Neural progenitor cell (in vitro differentiated cells): ENCODE measurements around the gene MARK3. TPM values are rescaled to one million over a fixed set of nuclear protein-coding genes. Genes with fewer than 3 reads are reported as not detected.

Experiments
- DNase-seq: peaks from one replicate; pipeline ENCODE4 v3.0.0-alpha.2; 2016; ENCODE audit warnings: low spot score
- H2AFZ ChIP-seq: fragments of 200-600 bp; sonication (generic); replicated peaks from 2 replicates; pipeline ENCODE4 v1.6.1; 2016; ENCODE audit warnings: antibody characterized with exemption
- H3F3A ChIP-seq: fragments of 200-600 bp; sonication (generic); 2 replicates; pipeline ENCODE4 v1.6.1; 2016; ENCODE audit warnings: antibody characterized with exemption, low read depth
- H3K27ac ChIP-seq: fragments of 200-600 bp; sonication (generic); 2 replicates; pipeline ENCODE4 v1.5.1; 2016; ENCODE audit warnings: mild to moderate bottlenecking
- H3K27me3 ChIP-seq: fragments of 200-600 bp; sonication (generic); 2 replicates; pipeline ENCODE4 v1.6.1; 2016; ENCODE audit warnings: mild to moderate bottlenecking, moderate library complexity
- H3K36me3 ChIP-seq: fragments of 200-600 bp; sonication (generic); 2 replicates; pipeline ENCODE4 v1.5.1; 2016
- H3K4me1 ChIP-seq: fragments of 200-600 bp; sonication (generic); 2 replicates; pipeline ENCODE4 v1.6.1; 2016; ENCODE audit warnings: mixed run types
- H3K4me2 ChIP-seq: fragments of 200-600 bp; sonication (generic); 2 replicates; pipeline ENCODE4 v1.6.1; 2016
- H3K4me3 ChIP-seq: fragments of 200-600 bp; sonication (generic); 2 replicates; pipeline ENCODE4 v1.5.1; 2016
- H3K79me2 ChIP-seq: fragments of 200-600 bp; sonication (generic); 2 replicates; pipeline ENCODE4 v1.6.1; 2016; ENCODE audit warnings: low read depth
- H3K9ac ChIP-seq: fragments of 200-600 bp; sonication (generic); 2 replicates; pipeline ENCODE4 v1.6.1; 2016
- H3K9me3 ChIP-seq: fragments of 200-600 bp; sonication (generic); 2 replicates; pipeline ENCODE4 v1.5.1; 2016; ENCODE audit warnings: low read depth
- H4K20me1 ChIP-seq: fragments of 200-600 bp; sonication (generic); 2 replicates; pipeline ENCODE4 v1.6.1; 2016; ENCODE audit warnings: low read depth
- H3K27ac Mint-ChIP-seq: 3 replicates; pipeline ENCODE4 v1.8.0; 2021; ENCODE audit warnings: mixed read lengths
- H3K27me3 Mint-ChIP-seq: 2 replicates; pipeline ENCODE4 v1.8.0; 2022; ENCODE audit warnings: low read depth, mild to moderate bottlenecking, inconsistent platforms, moderate library complexity, mixed read lengths; ENCODE audit not compliant: insufficient read depth
- H3K36me3 Mint-ChIP-seq: 3 replicates; pipeline ENCODE4 v1.8.0; 2021; ENCODE audit warnings: mixed read lengths
- H3K4me1 Mint-ChIP-seq: 3 replicates; pipeline ENCODE4 v1.8.0; 2021; ENCODE audit warnings: mixed read lengths
- H3K4me3 Mint-ChIP-seq: 3 replicates; pipeline ENCODE4 v1.8.0; 2021; ENCODE audit warnings: mild to moderate bottlenecking, moderate library complexity, mixed read lengths
- H3K9me3 Mint-ChIP-seq: 3 replicates; pipeline ENCODE4 v1.8.0; 2020; ENCODE audit warnings: mixed read lengths
- EZH2 ChIP-seq: fragments of 200-600 bp; sonication (generic); IDR thresholded peaks from 2 replicates; pipeline ENCODE4 v1.6.1; 2017; ENCODE audit warnings: antibody characterized with exemption, mild to moderate bottlenecking, moderate library complexity
- EZH2phosphoT487 ChIP-seq: fragments of 200-600 bp; sonication (generic); IDR thresholded peaks from 2 replicates; pipeline ENCODE4 v1.6.1; 2017; ENCODE audit warnings: antibody characterized with exemption
- total RNA-seq: library from RNA; depleted of rRNA; stranded (reverse); fragments of >200 nt; gene quantifications from 2 replicates; pipeline ENCODE4 v1.2.3, GENCODE V29; 2015; ENCODE audit warnings: low replicate concordance
- TF ChIP-seq, protein P1 (sequence below): fragments of 200-600 bp; sonication (generic); IDR thresholded peaks from 2 replicates; pipeline ENCODE4 v1.5.1; 2017; ENCODE audit warnings: antibody characterized with exemption, mild to moderate bottlenecking

The MARK3 gene
- total RNA-seq, 1 donor from 2014 or later = 80.7 TPM

DNA sequence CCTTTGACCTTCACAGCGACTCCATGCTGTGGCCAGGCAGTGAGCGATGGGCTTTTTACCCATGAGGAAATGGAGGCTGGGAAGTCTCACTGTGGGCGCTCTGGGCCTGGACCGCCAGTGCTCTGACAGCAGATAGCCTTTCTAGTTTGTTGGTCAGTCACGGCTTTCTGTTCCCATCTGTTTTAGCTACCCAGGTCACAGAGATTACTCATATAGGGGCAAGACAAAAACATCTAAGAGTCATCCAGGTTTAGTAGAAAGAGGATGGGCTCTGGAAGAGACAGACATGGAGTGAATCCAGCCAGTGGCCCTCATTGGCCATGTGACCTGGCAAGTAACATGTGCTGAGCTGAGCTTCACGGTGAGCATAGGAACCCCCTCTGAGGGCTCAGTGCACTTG, 68.6 kb downstream of the MARK3 start:
- H3K4me2 ChIP-seq = no peak overlapping the region
- Mint-ChIP-seq H3K27me3 (no peaks in the 10 kb centered on the region), H3K36me3 (peaks cover 19% of the 10 kb centered on the region), H3K4me3 (no peak overlapping the region), H3K9me3 (no peaks in the 10 kb centered on the region), H3K4me1 (peaks cover 3% of the 10 kb centered on the region), H3K27ac (peak overlapping the region; percentile 74)
- no peak for DNase-seq
- no peak overlapping the region for H3K27ac ChIP-seq
- peaks cover 35% of the 10 kb centered on the region for H3K79me2 ChIP-seq
- no peaks in the 10 kb centered on the region for H3K27me3 ChIP-seq
- no peak overlapping the region for H3K4me3 ChIP-seq
- H3K9ac ChIP-seq = no peak overlapping the region
- H3K4me1 ChIP-seq = no peaks in the 10 kb centered on the region
- H3K9me3 ChIP-seq = no peaks in the 10 kb centered on the region
- H2AFZ ChIP-seq = no peak overlapping the region
- no peaks in the 10 kb centered on the region for H3F3A ChIP-seq
- no peak for TF ChIP-seq EZH2
- TF ChIP-seq, protein P1, sequence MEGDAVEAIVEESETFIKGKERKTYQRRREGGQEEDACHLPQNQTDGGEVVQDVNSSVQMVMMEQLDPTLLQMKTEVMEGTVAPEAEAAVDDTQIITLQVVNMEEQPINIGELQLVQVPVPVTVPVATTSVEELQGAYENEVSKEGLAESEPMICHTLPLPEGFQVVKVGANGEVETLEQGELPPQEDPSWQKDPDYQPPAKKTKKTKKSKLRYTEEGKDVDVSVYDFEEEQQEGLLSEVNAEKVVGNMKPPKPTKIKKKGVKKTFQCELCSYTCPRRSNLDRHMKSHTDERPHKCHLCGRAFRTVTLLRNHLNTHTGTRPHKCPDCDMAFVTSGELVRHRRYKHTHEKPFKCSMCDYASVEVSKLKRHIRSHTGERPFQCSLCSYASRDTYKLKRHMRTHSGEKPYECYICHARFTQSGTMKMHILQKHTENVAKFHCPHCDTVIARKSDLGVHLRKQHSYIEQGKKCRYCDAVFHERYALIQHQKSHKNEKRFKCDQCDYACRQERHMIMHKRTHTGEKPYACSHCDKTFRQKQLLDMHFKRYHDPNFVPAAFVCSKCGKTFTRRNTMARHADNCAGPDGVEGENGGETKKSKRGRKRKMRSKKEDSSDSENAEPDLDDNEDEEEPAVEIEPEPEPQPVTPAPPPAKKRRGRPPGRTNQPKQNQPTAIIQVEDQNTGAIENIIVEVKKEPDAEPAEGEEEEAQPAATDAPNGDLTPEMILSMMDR = no peak
- TF ChIP-seq EZH2phosphoT487 = no peak
- H4K20me1 ChIP-seq = peaks cover 18% of the 10 kb centered on the region
- H3K36me3 ChIP-seq = no peaks in the 10 kb centered on the region

DNA sequence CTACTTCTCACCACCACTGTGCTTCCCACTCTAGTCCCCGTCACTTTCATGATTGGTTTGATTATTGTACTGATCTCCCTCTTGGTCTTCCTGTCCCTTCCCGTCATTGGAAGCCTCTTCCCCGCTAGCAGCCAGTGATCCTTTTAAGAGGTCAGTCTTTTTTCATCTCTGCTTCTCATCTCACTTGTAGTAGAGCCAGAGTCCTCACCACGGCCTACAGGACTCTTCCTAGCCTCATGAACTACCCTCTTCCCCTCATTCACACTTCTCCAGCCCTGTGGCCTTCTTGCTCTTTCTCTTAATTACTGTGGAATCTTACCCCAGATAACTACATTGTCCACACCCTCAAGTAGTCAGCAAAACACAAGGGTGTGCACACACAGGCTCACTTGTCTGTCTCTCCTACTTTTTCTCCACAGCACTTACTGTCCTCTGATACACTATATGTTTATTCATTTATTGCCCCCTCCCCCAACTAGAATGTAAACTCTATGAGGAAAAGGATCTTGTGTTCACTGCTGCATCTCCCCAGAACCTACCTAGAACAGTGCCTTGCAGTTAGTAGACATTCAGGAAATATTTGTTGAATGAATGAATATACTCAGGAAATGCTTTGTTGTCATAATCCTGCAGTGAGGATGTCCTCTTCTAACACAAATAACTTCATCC, 71.1 kb downstream of the MARK3 start:
- Histone ChIP-seq H3K27ac (peak overlapping the region; percentile 60), H3K27me3 (no peaks in the 10 kb centered on the region), H2AFZ (no peak overlapping the region), H3K4me1 (no peaks in the 10 kb centered on the region), H3K4me3 (no peak overlapping the region), H3F3A (peaks cover 3% of the 10 kb centered on the region), H3K36me3 (no peaks in the 10 kb centered on the region), H4K20me1 (peaks cover 14% of the 10 kb centered on the region), H3K9ac (no peak overlapping the region), H3K79me2 (peaks cover 16% of the 10 kb centered on the region), H3K9me3 (no peaks in the 10 kb centered on the region), H3K4me2 (no peak overlapping the region)
- Mint-ChIP-seq H3K4me3 (no peak overlapping the region), H3K27me3 (no peaks in the 10 kb centered on the region), H3K27ac (no peak overlapping the region), H3K9me3 (no peaks in the 10 kb centered on the region), H3K36me3 (peaks cover 23% of the 10 kb centered on the region), H3K4me1 (no peaks in the 10 kb centered on the region)
- DNase-seq = no peak
- TF ChIP-seq, protein P1 = no peak
- TF ChIP-seq EZH2 (no peak), EZH2phosphoT487 (no peak)

DNA sequence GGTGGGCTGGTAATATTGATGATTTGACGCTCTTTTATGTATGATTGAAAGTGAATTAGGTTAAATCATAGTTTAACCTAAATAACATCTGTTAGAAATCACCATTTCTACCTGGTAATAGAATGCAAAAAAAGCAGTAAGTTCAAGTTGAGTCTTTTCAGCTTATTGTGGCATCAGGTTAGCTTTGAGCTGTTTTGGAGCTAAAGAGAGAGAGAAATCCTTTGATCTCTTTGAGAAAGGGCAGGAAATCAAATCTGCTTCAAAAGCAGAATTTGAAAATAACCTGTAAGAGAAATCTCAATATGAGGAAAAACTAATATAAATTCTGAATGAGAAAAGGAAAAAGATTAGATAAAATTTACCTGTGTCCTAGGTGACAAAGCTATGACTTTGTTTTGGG, 75.2 kb downstream of the MARK3 start:
- Histone ChIP-seq H3K4me2 (no peak overlapping the region), H3K27me3 (no peaks in the 10 kb centered on the region), H3K27ac (no peak overlapping the region), H3K9ac (no peak overlapping the region), H3K4me3 (no peak overlapping the region), H3K79me2 (peaks cover 5% of the 10 kb centered on the region), H3K4me1 (no peaks in the 10 kb centered on the region), H4K20me1 (peaks cover 14% of the 10 kb centered on the region), H2AFZ (no peak overlapping the region), H3K9me3 (no peaks in the 10 kb centered on the region), H3K36me3 (no peaks in the 10 kb centered on the region), H3F3A (peaks cover 5% of the 10 kb centered on the region)
- H3K27me3 Mint-ChIP-seq = peaks cover 4% of the 10 kb centered on the region
- no peak overlapping the region for H3K4me3 Mint-ChIP-seq
- no peaks in the 10 kb centered on the region for H3K9me3 Mint-ChIP-seq
- H3K36me3 Mint-ChIP-seq = peaks cover 24% of the 10 kb centered on the region
- TF ChIP-seq EZH2phosphoT487 (no peak), EZH2 (no peak)
- TF ChIP-seq, protein P1 = no peak
- H3K4me1 Mint-ChIP-seq = peaks cover under 1% of the 10 kb centered on the region
- no peak overlapping the region for H3K27ac Mint-ChIP-seq
- DNase-seq = no peak
